Epithelial cell of proximal tubule (primary cell): Measurements from ENCODE around the gene ZCCHC14. TPM values are rescaled to one million over a fixed set of nuclear protein-coding genes. Genes with fewer than 3 reads are reported as not detected.
A peak's percentile ranks its signal among the peaks of the same experiment; 100 is the strongest.

ENCODE experiments used
- DNase-seq: peaks from one replicate; pipeline ENCODE4 v3.0.0-alpha.2; 2011; ENCODE audit warnings: low read depth
- H3K4me3 ChIP-seq: 2 replicates; pipeline ENCODE4 v1.5.1; 2011; ENCODE audit warnings: low read depth, mild to moderate bottlenecking, low read length
- CTCF ChIP-seq: conservative IDR thresholded peaks from 2 replicates; pipeline ENCODE4 v1.5.1; 2012; ENCODE audit warnings: low read depth, mild to moderate bottlenecking, low read length
- total RNA-seq: library from RNA; depleted of rRNA; stranded (reverse); fragments of >200 nt; gene quantifications from 2 replicates; pipeline ENCODE4 v1.2.3, GENCODE V29; 2015

ZCCHC14 gene
- total RNA-seq, 1 donor from 2014 or later: 11.8 TPM

- TF ChIP-seq CTCF: no peak
- no peak for DNase-seq
- H3K4me3 ChIP-seq: no peak overlapping the region
Observed at GRCh38 chr16:87469169-87469568, 23.7 kb downstream of the ZCCHC14 start.

- no peak overlapping the region for H3K4me3 ChIP-seq
- DNase-seq: no peak
- no peak for TF ChIP-seq CTCF
Observed at GRCh38 chr16:87468550-87468949, 24.3 kb downstream of the ZCCHC14 start.

- H3K4me3 ChIP-seq: no peak overlapping the region
- no peak for TF ChIP-seq CTCF
- DNase-seq: no peak
Observed at GRCh38 chr16:87466975-87467501, 25.8 kb downstream of the ZCCHC14 start.

GRCh38 chr16:87465879-87466278 lies 26.9 kb downstream of the ZCCHC14 start:
- no peak overlapping the region for H3K4me3 ChIP-seq
- no peak for TF ChIP-seq CTCF
- no peak for DNase-seq

- H3K4me3 ChIP-seq: peak overlapping the region; percentile 22
- TF ChIP-seq CTCF: no peak
- no peak for DNase-seq
Observed at GRCh38 chr16:87465306-87465705, 27.5 kb downstream of the ZCCHC14 start.

- peak; percentile 88 for DNase-seq
- TF ChIP-seq CTCF: no peak
- H3K4me3 ChIP-seq: peak overlapping the region; percentile 22
Observed at GRCh38 chr16:87464691-87465300, 28.0 kb downstream of the ZCCHC14 start.
